ENCODE measurements around the gene RENBP. TPM values are rescaled to one million over a fixed set of nuclear protein-coding genes. Genes with fewer than 3 reads are reported as not detected.

RENBP gene
- total RNA-seq, 2 experiments from 2014 or later, result 12.1 to 12.8 TPM

GRCh38 chrX:153960077-153960476, 15.6 kb upstream of the RENBP start:
- ChIA-PET CTCF (interaction anchor here (1.6 kb wide), 1 partner anchor 53 kb away, joined by 3 read pairs; no protein-coding TSS in a partner anchor), POLR2A (interaction anchor here (3.9 kb wide), 1 partner anchor 11 kb away, joined by 13 read pairs; the partner anchor contains the start of gene HCFC1)
- Mint-ChIP-seq H3K9me3 (no peaks in the 10 kb centered on the region), H3K4me1 (peaks cover 2% of the 10 kb centered on the region), H3K4me3 (no peak overlapping the region), H3K27me3 (no peaks in the 10 kb centered on the region), H3K36me3 (ENCODE audit: low read depth) (peaks cover 46% of the 10 kb centered on the region), H3K27ac (no peak overlapping the region)
- DNase-seq, result no peak

DNA sequence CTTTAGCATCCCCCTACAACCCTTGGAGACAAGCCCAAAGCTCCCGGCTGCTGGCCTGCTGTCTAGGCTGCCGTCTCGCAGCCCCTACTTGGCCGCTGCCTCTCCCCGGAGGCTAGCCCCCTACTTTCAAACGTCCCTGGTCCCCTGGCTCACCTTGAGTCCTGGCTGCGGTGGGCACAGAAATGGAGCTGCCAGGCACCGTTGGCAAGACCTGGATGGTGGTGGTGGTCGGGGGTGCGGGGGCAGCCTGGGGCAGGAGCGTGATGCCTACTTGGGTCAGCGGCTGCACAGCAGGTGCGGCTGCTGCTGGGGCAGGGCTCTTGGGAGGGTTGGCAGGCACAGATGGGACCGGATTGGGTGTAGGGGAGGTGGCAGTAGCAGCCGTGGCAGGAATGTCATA, 15.2 kb upstream of the RENBP start:
- peaks cover 2% of the 10 kb centered on the region for H3K4me1 Mint-ChIP-seq
- no peak for DNase-seq
- POLR2A ChIA-PET, result interaction anchor here (3.9 kb wide), 1 partner anchor 11 kb away, joined by 13 read pairs; the partner anchor contains the start of gene HCFC1
- H3K9me3 Mint-ChIP-seq, result no peaks in the 10 kb centered on the region
- CTCF ChIA-PET, result interaction anchor here (1.6 kb wide), 1 partner anchor 54 kb away, joined by 3 read pairs; no protein-coding TSS in a partner anchor
- peaks cover 49% of the 10 kb centered on the region for H3K36me3 Mint-ChIP-seq (ENCODE audit: low read depth)
- H3K27me3 Mint-ChIP-seq, result no peaks in the 10 kb centered on the region
- no peak overlapping the region for H3K27ac Mint-ChIP-seq
- H3K4me3 Mint-ChIP-seq, result no peak overlapping the region

DNA sequence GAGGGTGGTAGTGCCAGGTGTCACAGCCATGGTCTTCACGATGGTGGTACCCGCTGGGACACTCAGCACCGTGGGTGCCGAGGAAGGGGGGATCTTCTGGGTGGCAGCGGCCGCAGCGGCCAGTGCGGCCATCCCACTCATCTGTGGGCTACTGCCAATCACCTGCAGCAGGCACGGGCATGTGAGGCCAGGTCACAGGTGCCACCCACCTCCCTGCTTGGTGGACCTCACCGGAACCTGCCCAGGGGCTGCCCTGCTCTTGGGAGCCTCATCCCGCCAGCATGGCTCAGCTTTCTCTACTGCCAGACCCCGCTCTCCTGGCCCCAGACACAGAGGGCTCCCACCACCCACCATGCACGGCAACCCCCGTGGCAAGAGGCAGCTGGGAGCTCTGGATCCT, 14.2 kb upstream of the RENBP start:
- ChIA-PET POLR2A (interaction anchor here (1.0 kb wide), 1 partner anchor 12 kb away, joined by 3 read pairs; no protein-coding TSS in a partner anchor), CTCF (no interaction called here)
- Mint-ChIP-seq H3K4me1 (peaks cover 3% of the 10 kb centered on the region), H3K4me3 (no peak overlapping the region), H3K27ac (no peak overlapping the region), H3K9me3 (no peaks in the 10 kb centered on the region), H3K27me3 (no peaks in the 10 kb centered on the region), H3K36me3 (ENCODE audit: low read depth) (peaks cover 55% of the 10 kb centered on the region)
- no peak for DNase-seq

- Mint-ChIP-seq H3K27me3 (no peaks in the 10 kb centered on the region), H3K36me3 (ENCODE audit: low read depth) (peaks cover 56% of the 10 kb centered on the region), H3K4me1 (peaks cover 6% of the 10 kb centered on the region), H3K4me3 (no peak overlapping the region), H3K9me3 (no peaks in the 10 kb centered on the region), H3K27ac (no peak overlapping the region)
- POLR2A ChIA-PET, result no interaction called here
- DNase-seq, result no peak
- CTCF ChIA-PET, result no interaction called here
Measured at GRCh38 chrX:153957224-153957623, 12.8 kb upstream of the RENBP start.

- Mint-ChIP-seq H3K27me3 (no peaks in the 10 kb centered on the region), H3K9me3 (no peaks in the 10 kb centered on the region), H3K4me3 (no peak overlapping the region), H3K36me3 (ENCODE audit: low read depth) (peaks cover 55% of the 10 kb centered on the region), H3K4me1 (peaks cover 6% of the 10 kb centered on the region), H3K27ac (no peak overlapping the region)
- DNase-seq, result no peak
- CTCF ChIA-PET, result no interaction called here
- POLR2A ChIA-PET, result interaction anchor here (1.1 kb wide), 1 partner anchor 28 kb away, joined by 3 read pairs; no protein-coding TSS in a partner anchor
Measured at GRCh38 chrX:153956044-153956907, 11.8 kb upstream of the RENBP start.

DNA sequence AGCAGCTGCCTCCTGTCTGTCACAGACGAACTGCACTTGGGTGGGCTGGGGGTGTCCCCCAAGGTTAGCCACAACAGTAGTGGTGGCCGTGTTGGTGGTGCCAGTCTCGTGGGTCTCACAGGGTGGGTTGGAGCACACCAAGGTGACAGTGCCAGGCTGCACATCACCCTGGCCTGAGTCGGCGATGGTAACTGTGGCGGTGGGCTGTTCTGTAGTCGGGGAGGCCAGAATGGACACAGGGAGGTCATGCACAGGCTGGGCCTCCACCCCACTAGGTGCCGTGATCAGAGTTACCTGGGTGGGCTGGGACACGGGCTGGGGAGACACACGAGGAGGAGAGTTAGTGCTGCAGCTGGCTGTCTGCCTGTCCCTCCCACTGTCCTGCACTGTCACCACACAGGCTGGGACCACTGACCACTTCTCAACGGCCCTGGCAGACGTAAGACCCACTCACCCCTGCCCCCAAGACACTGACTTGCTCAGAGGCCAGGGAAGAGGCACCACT, 10.8 kb upstream of the RENBP start:
- ChIA-PET CTCF (no interaction called here), POLR2A (no interaction called here)

GRCh38 chrX:153954558-153955227, 10.2 kb upstream of the RENBP start:
- Mint-ChIP-seq H3K9me3 (no peaks in the 10 kb centered on the region), H3K4me1 (peaks cover 10% of the 10 kb centered on the region), H3K27me3 (no peaks in the 10 kb centered on the region), H3K27ac (no peak overlapping the region), H3K36me3 (ENCODE audit: low read depth) (peaks cover 49% of the 10 kb centered on the region), H3K4me3 (no peak overlapping the region)
- no peak for DNase-seq
- ChIA-PET POLR2A (no interaction called here), CTCF (no interaction called here)

More for the DNA sequence above, 10.8 kb upstream of the RENBP start:
- Mint-ChIP-seq H3K27ac (peak overlapping the region; percentile 34), H3K27me3 (no peaks in the 10 kb centered on the region), H3K4me1 (peaks cover 10% of the 10 kb centered on the region), H3K36me3 (ENCODE audit: low read depth) (peaks cover 52% of the 10 kb centered on the region), H3K4me3 (no peak overlapping the region), H3K9me3 (no peaks in the 10 kb centered on the region)
- DNase-seq, result no peak

DNA sequence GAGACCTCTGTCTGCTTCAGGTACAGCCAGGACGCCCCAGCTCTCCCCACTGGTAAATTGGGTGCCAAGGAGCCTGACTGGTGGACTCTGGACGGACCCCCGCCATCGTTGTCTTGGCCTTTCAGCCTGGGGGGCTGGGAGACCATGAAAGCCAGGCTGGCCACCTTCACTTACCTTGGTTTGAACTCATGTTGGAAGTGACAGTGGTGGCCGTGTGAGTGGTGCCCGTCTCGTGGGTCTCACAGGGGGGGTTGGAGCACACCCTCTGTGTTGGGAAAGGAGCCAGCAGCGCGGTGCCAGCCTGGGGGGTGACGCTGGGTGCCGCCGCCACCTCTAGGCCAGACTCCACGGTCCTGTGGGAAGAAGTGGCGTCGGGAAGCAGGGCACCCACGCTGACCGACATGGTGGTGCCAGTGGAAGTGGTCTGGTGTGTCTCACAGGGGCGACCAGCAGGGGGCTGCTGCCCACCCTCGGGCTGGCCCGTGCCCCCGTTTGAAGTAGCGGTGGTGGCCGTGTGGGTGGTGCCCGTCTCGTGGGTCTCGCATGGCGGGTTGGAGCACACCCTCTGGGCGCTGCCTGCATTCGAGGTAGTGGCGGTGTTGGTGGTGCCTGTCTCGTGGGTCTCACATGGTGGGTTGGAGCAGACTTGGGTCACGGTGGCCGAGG, 9.6 kb upstream of the RENBP start:
- Mint-ChIP-seq H3K4me1 (peaks cover 10% of the 10 kb centered on the region), H3K36me3 (ENCODE audit: low read depth) (peaks cover 52% of the 10 kb centered on the region), H3K27me3 (no peaks in the 10 kb centered on the region), H3K9me3 (no peaks in the 10 kb centered on the region), H3K4me3 (no peak overlapping the region), H3K27ac (no peak overlapping the region)
- ChIA-PET POLR2A (no interaction called here), CTCF (interaction anchor here (1.0 to 1.2 kb wide), 2 partner anchors 16 to 26 kb away, joined by 4 to 5 read pairs; no protein-coding TSS in a partner anchor)
- no peak for DNase-seq

GRCh38 chrX:153953342-153953830, 8.9 kb upstream of the RENBP start:
- POLR2A ChIA-PET, result interaction anchor here (1.1 kb wide), 1 partner anchor 15 kb away, joined by 4 read pairs; no protein-coding TSS in a partner anchor
- Mint-ChIP-seq H3K27ac (peak overlapping the region; percentile 54), H3K27me3 (no peaks in the 10 kb centered on the region), H3K36me3 (ENCODE audit: low read depth) (peaks cover 52% of the 10 kb centered on the region), H3K4me3 (no peak overlapping the region), H3K9me3 (no peaks in the 10 kb centered on the region), H3K4me1 (peaks cover 12% of the 10 kb centered on the region)
- CTCF ChIA-PET, result interaction anchor here (1.0 to 1.2 kb wide), 2 partner anchors 17 to 26 kb away, joined by 4 to 5 read pairs; no protein-coding TSS in a partner anchor
- peak; percentile 77 for DNase-seq

DNA sequence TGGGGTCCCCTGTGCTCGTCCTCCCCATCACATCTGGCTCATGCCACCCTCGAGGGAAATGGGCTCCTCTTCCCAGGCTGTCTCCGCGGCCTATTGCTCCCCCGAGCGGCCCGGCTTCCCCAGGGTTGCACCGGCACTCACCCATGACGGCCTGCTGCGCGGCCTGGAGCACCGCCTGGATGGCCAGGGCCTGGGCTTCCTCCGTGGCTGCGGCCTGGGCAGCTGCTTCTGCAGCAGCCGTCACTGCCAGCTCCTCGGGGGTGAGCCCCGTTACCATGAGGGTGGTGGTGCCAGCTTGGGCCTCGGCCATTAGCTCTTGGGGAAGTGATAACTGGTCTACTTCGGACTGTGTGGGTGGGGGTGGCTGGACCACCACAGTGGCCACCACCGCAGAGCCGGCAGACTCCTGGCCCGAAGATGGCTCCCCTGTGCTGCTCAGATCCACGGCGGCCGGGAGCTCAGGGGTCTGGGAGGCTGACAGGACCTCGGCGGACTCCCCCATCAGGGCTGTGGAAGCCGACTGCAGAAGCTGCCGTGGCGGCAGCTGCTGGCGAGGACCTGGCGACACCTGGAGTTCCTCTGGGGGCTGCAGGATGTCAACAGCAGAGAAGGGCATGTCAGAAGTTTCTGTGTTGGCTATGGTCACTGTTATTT, 8.1 kb upstream of the RENBP start:
- Mint-ChIP-seq H3K36me3 (ENCODE audit: low read depth) (peaks cover 54% of the 10 kb centered on the region), H3K9me3 (no peaks in the 10 kb centered on the region), H3K27me3 (no peaks in the 10 kb centered on the region), H3K4me3 (no peak overlapping the region), H3K27ac (no peak overlapping the region), H3K4me1 (peaks cover 16% of the 10 kb centered on the region)
- POLR2A ChIA-PET, result interaction anchor here (1.1 to 1.2 kb wide), 2 partner anchors 16 to 28 kb away, joined by 4 to 7 read pairs; no protein-coding TSS in a partner anchor
- CTCF ChIA-PET, result interaction anchor here (1.1 to 9.4 kb wide), 2 partner anchors 27 to 138 kb away, joined by 3 to 148 read pairs; partner anchors contain the start of gene ARHGAP4
- DNase-seq, result no peak

- peaks cover 20% of the 10 kb centered on the region for H3K4me1 Mint-ChIP-seq
- peaks cover 50% of the 10 kb centered on the region for H3K36me3 Mint-ChIP-seq (ENCODE audit: low read depth)
- no peaks in the 10 kb centered on the region for H3K9me3 Mint-ChIP-seq
- H3K27me3 Mint-ChIP-seq, result no peaks in the 10 kb centered on the region
- no peak for DNase-seq
- H3K4me3 Mint-ChIP-seq, result no peak overlapping the region
- POLR2A ChIA-PET, result interaction anchor here (1.2 to 8.7 kb wide), 3 partner anchors 15 to 27 kb away, joined by 4 to 140 read pairs (median 7); partner anchors contain the start of gene ARHGAP4
- CTCF ChIA-PET, result interaction anchor here (1.1 to 9.4 kb wide), 2 partner anchors 26 to 138 kb away, joined by 3 to 148 read pairs; partner anchors contain the start of gene ARHGAP4
- no peak overlapping the region for H3K27ac Mint-ChIP-seq
Measured at GRCh38 chrX:153951683-153952372, 7.4 kb upstream of the RENBP start.

Data from activated CD4-positive, alpha-beta memory T cell treated with anti-CD3 and anti-CD28 coated beads, Interleukin-2, amount 10 ng/mL, durations not matched to agents 7 days and 5 days (primary cell).